GM12878 (cell line): ENCODE results near the gene CYB5D1. TPM values are rescaled to one million over a fixed set of nuclear protein-coding genes. Genes with fewer than 3 reads are reported as not detected.
A peak's percentile ranks its signal among the peaks of the same experiment; 100 is the strongest.

Experiments
- BHLHE40 ChIP-seq, 2 experiments: fragments of 450-650 bp in 1 of 2; IDR thresholded peaks; 2 replicates each; pipeline ENCODE4 v1.6.1; 2011 to 2017; ENCODE audit warnings: low read depth in 2 of 2, borderline replicate concordance in 1 of 2, improper control_type of control experiment in 1 of 2, low read length in 1 of 2, mild to moderate bottlenecking in 1 of 2
- CBFB ChIP-seq: IDR thresholded peaks from 2 replicates; pipeline ENCODE4 v1.6.1; 2016; ENCODE audit warnings: antibody characterized with exemption, low read depth
- CEBPZ ChIP-seq: fragments of 150-350 bp; IDR thresholded peaks from 2 replicates; pipeline ENCODE4 v1.6.1; 2016; ENCODE audit warnings: low read depth, low read length
- DPF2 ChIP-seq: fragments of 450-650 bp; IDR thresholded peaks from 2 replicates; pipeline ENCODE4 v1.6.1; 2017; ENCODE audit warnings: mild to moderate bottlenecking
- EGR1 ChIP-seq, 2 experiments: IDR thresholded peaks; 1 replicate in 1 of 2; 2 replicates in 1 of 2; pipeline ENCODE4 v1.6.1; 2011 to 2012; ENCODE audit warnings: low read depth in 2 of 2, low read length in 2 of 2, borderline replicate concordance in 1 of 2, mild to moderate bottlenecking in 1 of 2, moderate library complexity in 1 of 2
- FOXM1 ChIP-seq: IDR thresholded peaks from 2 replicates; pipeline ENCODE4 v1.6.1; 2012; ENCODE audit warnings: low read depth, mild to moderate bottlenecking, inconsistent platforms, low read length, moderate library complexity
- GABPA ChIP-seq: IDR thresholded peaks from 2 replicates; pipeline ENCODE4 v1.6.1; 2014; ENCODE audit warnings: antibody characterized with exemption, low read depth, mild to moderate bottlenecking, inconsistent platforms
- HDAC6 ChIP-seq: fragments of 200-600 bp; sonication (generic); IDR thresholded peaks from one replicate; pipeline ENCODE4 v1.8.0; 2017; ENCODE audit warnings: antibody characterized with exemption; ENCODE audit not compliant: unreplicated experiment
- IKZF1 ChIP-seq: fragments of 450-650 bp; conservative IDR thresholded peaks from 2 replicates; pipeline ENCODE4 v1.6.1; 2017; ENCODE audit warnings: antibody characterized with exemption, mild to moderate bottlenecking
- NR2C2 ChIP-seq: IDR thresholded peaks from 2 replicates; pipeline ENCODE4 v1.6.1; 2011; ENCODE audit warnings: borderline replicate concordance, low read depth; ENCODE audit not compliant: control insufficient read depth, insufficient read length
- PML ChIP-seq: IDR thresholded peaks from 2 replicates; pipeline ENCODE4 v1.6.1; 2012; ENCODE audit warnings: low read length, inconsistent platforms
- POLR2A ChIP-seq: IDR thresholded peaks from 2 replicates; pipeline ENCODE4 v1.6.1; 2011; ENCODE audit warnings: low read depth, mild to moderate bottlenecking, low read length
- POLR2AphosphoS2 ChIP-seq: IDR thresholded peaks from 2 replicates; pipeline ENCODE4 v1.6.1; 2011; ENCODE audit warnings: low read depth, mild to moderate bottlenecking, low read length, improper control_type of control experiment, moderate library complexity
- RFX5 ChIP-seq: IDR thresholded peaks from 2 replicates; pipeline ENCODE4 v1.6.1; 2011; ENCODE audit warnings: low read depth, low read length, improper control_type of control experiment
- SMC3 ChIP-seq: IDR thresholded peaks from 2 replicates; pipeline ENCODE4 v1.6.1; 2011; ENCODE audit warnings: low read length, improper control_type of control experiment, borderline replicate concordance
- SREBF1 ChIP-seq: IDR thresholded peaks from 2 replicates; pipeline ENCODE4 v1.6.1; 2012; ENCODE audit warnings: mild to moderate bottlenecking, low read length
- TARDBP ChIP-seq: IDR thresholded peaks from 2 replicates; pipeline ENCODE4 v1.6.1; 2016; ENCODE audit warnings: borderline replicate concordance
- TBL1XR1 ChIP-seq: IDR thresholded peaks from 2 replicates; pipeline ENCODE4 v1.6.1; 2012; ENCODE audit warnings: low read depth, low read length, improper control_type of control experiment
- polyA plus RNA-seq, 11 experiments: library from polyadenylated mRNA; depleted of rRNA in 4 of 11; unstranded in 6 of 11; stranded (reverse) in 5 of 11; fragments of >200 nt; fragmentation: Nextera tagmentation in 4 of 11; fragmentation: Illumina TruSeq in 1 of 11; extraction: Ambion mirVana in 4 of 11; extraction: Trizol in 1 of 11; gene quantifications; 1 replicate in 1 of 11; 2 replicates in 10 of 11; pipeline versions ENCODE4 v1.2.1 to v1.2.3, GENCODE V29; 2011 to 2016; ENCODE audit warnings: inconsistent platforms in 2 of 11, missing spikeins in 2 of 11, low read depth in 1 of 11
- total RNA-seq, 4 experiments: library from RNA; depleted of rRNA in 3 of 4; stranded (reverse); fragments of >200 nt in 3 of 4; fragmentation: Illumina TruSeq in 1 of 4; extraction: Trizol in 1 of 4; gene quantifications; 2 replicates each; pipeline versions ENCODE4 v1.2.1 to v1.2.3, GENCODE V29; 2013 to 2021
- TF ChIP-seq, protein P1 (sequence below): IDR thresholded peaks from 2 replicates; pipeline ENCODE4 v1.6.1; 2012; ENCODE audit warnings: low read depth, low read length, improper control_type of control experiment
- TF ChIP-seq, protein P2 (sequence below): fragments of 450-650 bp; IDR thresholded peaks from 2 replicates; pipeline ENCODE4 v1.6.1; 2017; ENCODE audit warnings: mild to moderate bottlenecking
- TF ChIP-seq, protein P3 (sequence below): fragments of 450-650 bp; IDR thresholded peaks from 2 replicates; pipeline ENCODE4 v1.6.1; 2017; ENCODE audit warnings: mild to moderate bottlenecking, low read depth, inconsistent platforms; ENCODE audit not compliant: poor library complexity, severe bottlenecking

Gene CYB5D1
- total and polyA plus RNA-seq, 10 of the 15 experiments (the other 5 are each of a cell fraction or from before 2014, with no cell fraction given): 1.6 to 8.7 (median 6.4) TPM

DNA sequence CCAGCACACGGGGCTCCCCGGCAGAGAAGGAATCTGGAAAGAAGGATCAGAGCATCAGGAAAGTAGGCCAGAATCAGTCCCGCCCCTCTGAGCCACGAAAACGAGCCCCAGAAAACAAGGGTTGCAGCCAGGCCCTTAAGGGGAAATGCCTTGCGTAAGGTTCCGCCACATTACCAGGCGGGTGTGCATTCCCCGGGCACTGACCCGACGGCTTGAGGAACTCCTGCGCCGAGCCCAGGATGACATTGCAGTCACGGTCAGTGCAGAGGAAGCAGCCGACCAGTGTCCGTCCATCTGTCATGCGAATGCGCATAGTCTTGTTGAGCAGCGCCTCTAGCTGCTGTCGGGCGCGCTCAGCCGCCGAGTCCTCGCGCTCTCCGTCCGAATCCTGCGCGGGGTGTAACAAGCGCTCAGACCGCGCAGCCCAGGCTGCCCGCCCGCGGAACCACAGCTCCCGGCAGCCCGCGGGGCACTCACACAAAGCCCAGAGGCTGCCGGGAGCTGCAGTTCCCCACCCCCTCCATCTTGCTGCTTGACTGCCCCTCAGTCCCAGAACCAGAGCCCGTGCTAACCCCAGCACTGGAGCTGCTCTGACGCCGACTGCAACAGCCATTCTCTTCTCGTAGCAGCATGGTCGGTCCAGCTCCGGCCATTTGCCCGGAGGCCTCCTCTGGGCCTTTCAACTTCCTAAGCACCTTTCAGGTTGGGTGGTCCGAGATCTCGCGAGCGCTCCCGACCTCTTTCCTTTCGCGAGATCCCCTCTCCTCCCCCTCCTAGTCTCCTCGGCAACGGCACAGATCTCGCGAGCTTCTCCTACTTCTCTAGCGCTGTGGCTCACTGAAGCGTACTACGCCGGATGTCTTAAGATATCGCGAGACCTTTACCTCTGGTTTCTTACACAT lies 741 bp upstream of the CYB5D1 start, which contains the start of gene NAA38 (continued):
- no peak for TF ChIP-seq CEBPZ
- TF ChIP-seq SREBF1: peak; percentile 89
- peak; percentile 15; the same call in 1 of the 2 replicates for TF ChIP-seq TBL1XR1
- TF ChIP-seq, protein P1, sequence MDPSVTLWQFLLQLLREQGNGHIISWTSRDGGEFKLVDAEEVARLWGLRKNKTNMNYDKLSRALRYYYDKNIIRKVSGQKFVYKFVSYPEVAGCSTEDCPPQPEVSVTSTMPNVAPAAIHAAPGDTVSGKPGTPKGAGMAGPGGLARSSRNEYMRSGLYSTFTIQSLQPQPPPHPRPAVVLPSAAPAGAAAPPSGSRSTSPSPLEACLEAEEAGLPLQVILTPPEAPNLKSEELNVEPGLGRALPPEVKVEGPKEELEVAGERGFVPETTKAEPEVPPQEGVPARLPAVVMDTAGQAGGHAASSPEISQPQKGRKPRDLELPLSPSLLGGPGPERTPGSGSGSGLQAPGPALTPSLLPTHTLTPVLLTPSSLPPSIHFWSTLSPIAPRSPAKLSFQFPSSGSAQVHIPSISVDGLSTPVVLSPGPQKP: peak; percentile 55; the same call in 1 of the 2 replicates
- peak; percentile 9; the same call in 1 of the 2 replicates for TF ChIP-seq RFX5
- TF ChIP-seq BHLHE40 (IDR thresholded peaks at IDR 0.05; ENCODE audit: borderline replicate concordance in 1 of 2, low read depth in 2 of 2, low read length in 1 of 2): peak; percentile 16 to 71; a peak in 2 of 4 replicates
- TF ChIP-seq EGR1 (IDR thresholded peaks at IDR 0.05; ENCODE audit: borderline replicate concordance in 1 of 2, low read depth in 2 of 2, low read length in 2 of 2): peak in 1 of 2 experiments; percentile 24; a peak in 1 of 3 replicates
- peak; percentile 98 for TF ChIP-seq CBFB
- TF ChIP-seq, protein P2, sequence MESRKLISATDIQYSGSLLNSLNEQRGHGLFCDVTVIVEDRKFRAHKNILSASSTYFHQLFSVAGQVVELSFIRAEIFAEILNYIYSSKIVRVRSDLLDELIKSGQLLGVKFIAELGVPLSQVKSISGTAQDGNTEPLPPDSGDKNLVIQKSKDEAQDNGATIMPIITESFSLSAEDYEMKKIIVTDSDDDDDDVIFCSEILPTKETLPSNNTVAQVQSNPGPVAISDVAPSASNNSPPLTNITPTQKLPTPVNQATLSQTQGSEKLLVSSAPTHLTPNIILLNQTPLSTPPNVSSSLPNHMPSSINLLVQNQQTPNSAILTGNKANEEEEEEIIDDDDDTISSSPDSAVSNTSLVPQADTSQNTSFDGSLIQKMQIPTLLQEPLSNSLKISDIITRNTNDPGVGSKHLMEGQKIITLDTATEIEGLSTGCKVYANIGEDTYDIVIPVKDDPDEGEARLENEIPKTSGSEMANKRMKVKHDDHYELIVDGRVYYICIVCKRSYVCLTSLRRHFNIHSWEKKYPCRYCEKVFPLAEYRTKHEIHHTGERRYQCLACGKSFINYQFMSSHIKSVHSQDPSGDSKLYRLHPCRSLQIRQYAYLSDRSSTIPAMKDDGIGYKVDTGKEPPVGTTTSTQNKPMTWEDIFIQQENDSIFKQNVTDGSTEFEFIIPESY: 0 out of 2 replicates have a peak, but pooled peaks have one; percentile 35
- TF ChIP-seq HDAC6: no peak
- TF ChIP-seq PML: 0 out of 2 replicates have a peak, but pooled peaks have one; percentile 3
- no peak; the same call in 1 of the 2 replicates for TF ChIP-seq FOXM1
- peak; percentile 35 for TF ChIP-seq DPF2
- TF ChIP-seq IKZF1: peak; percentile 99
- TF ChIP-seq SMC3: 0 out of 2 replicates have a peak, but pooled peaks have one; percentile 13
- no peak; the same call in 1 of the 2 replicates for TF ChIP-seq GABPA
- peak; percentile 52; the same call in 1 of the 2 replicates for TF ChIP-seq TARDBP
- no peak for TF ChIP-seq NR2C2
- TF ChIP-seq POLR2A: peak; percentile 76
- TF ChIP-seq, protein P3, sequence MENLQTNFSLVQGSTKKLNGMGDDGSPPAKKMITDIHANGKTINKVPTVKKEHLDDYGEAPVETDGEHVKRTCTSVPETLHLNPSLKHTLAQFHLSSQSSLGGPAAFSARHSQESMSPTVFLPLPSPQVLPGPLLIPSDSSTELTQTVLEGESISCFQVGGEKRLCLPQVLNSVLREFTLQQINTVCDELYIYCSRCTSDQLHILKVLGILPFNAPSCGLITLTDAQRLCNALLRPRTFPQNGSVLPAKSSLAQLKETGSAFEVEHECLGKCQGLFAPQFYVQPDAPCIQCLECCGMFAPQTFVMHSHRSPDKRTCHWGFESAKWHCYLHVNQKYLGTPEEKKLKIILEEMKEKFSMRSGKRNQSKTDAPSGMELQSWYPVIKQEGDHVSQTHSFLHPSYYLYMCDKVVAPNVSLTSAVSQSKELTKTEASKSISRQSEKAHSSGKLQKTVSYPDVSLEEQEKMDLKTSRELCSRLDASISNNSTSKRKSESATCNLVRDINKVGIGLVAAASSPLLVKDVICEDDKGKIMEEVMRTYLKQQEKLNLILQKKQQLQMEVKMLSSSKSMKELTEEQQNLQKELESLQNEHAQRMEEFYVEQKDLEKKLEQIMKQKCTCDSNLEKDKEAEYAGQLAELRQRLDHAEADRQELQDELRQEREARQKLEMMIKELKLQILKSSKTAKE: no peak
- peak; percentile 30; the same call in 1 of the 2 replicates for TF ChIP-seq POLR2AphosphoS2
